Ovary (tissue), 9 donors: ENCODE results near the gene ZFPM1. TPM values are rescaled to one million over a fixed set of nuclear protein-coding genes. Genes with fewer than 3 reads are reported as not detected.

ENCODE experiments used
- DNase-seq, 5 donors: peaks; one replicate each; pipeline ENCODE4 v3.0.0-alpha.2; 2019 to 2020
- H3K27ac ChIP-seq, 2 donors: fragments of 200-600 bp; one replicate each; pipeline versions ENCODE4 v1.5.1 to v1.8.0; 2019 to 2022
- H3K27me3 ChIP-seq: fragments of 200-600 bp; one replicate; pipeline ENCODE4 v1.8.0; 2022
- H3K36me3 ChIP-seq: fragments of 200-600 bp; sonication (generic); one replicate; pipeline ENCODE4 v1.5.1; 2019
- H3K4me1 ChIP-seq: one replicate; pipeline ENCODE4 v1.8.1; 2013; ENCODE audit warnings: mild to moderate bottlenecking, moderate library complexity; ENCODE audit not compliant: insufficient read depth
- H3K4me3 ChIP-seq: fragments of 200-600 bp; sonication (generic); one replicate; pipeline ENCODE4 v1.5.1; 2017
- H3K9me3 ChIP-seq, 2 donors: fragments of 200-600 bp in 1 of 2; sonication (generic) in 1 of 2; one replicate each; pipeline versions ENCODE4 v1.5.1 to v1.8.1; 2013 to 2019; ENCODE audit warnings: mild to moderate bottlenecking in 1 of 2, moderate library complexity in 1 of 2
- CTCF ChIP-seq, 3 donors: fragments of 450-650 bp in 2 of 3; fragments of 200-600 bp in 1 of 3; IDR thresholded peaks; one replicate each; pipeline versions ENCODE4 v1.5.1 to v1.8.0; 2016 to 2022; ENCODE audit warnings: antibody characterized with exemption in 3 of 3, mild to moderate bottlenecking in 1 of 3
- EP300 ChIP-seq: sonication (generic); formaldehyde crosslinking; IDR thresholded peaks from one replicate; pipeline ENCODE4 v1.6.1; 2017; ENCODE audit warnings: antibody characterized with exemption
- POLR2A ChIP-seq: fragments of 450-650 bp; IDR thresholded peaks from one replicate; pipeline ENCODE4 v1.6.1; 2017; ENCODE audit warnings: antibody characterized with exemption, mild to moderate bottlenecking, moderate library complexity
- WGBS, 3 donors: extraction: QIAGEN DNeasy Blood & Tissue Kit in 1 of 3; methylation state at CpG; one replicate each; pipeline versions ENCODE4 v1.1.5 to v1.1.7; 2013 to 2017; 5-methylcytosine and 5-hydroxymethylcytosine counted together
- intact Hi-C, 4 donors: fragments of 100-400 bp; cut with DNase I; formaldehyde crosslinking; loops; one replicate each; pipeline versions ENCODE4 v1.11.0 to v1.15.1; 2022 to 2023
- polyA plus RNA-seq, 2 donors: library from polyadenylated mRNA; stranded (reverse); fragments of 200-250 nt in 1 of 2; fragments of 350-450 nt in 1 of 2; fragmentation: Illumina TruSeq in 1 of 2; extraction: RNeasy Lipid Tissue Mini Kit (QIAGEN cat#74804) in 1 of 2; gene quantifications; one replicate each; pipeline ENCODE4 v1.2.3, GENCODE V29; 2013 to 2014
- total RNA-seq, 7 donors: library from RNA; depleted of rRNA in 2 of 7; stranded (reverse); fragments of >200 nt in 2 of 7; fragmentation: NEBNext Ultra II Directional in 3 of 7; extraction: Animal tissue kit (Norgen Biotek cat#: 25700) in 3 of 7; gene quantifications; one replicate each; pipeline versions ENCODE4 v1.1.0 to v1.2.4, GENCODE V29; 2016 to 2023
- donor health status: DM: no; HTN: no; CAD: no; lungs with moderate emphysema.
- donor health status: DM: no; HTN: no; CAD: no.
- donor health status: Bipolar disorder and iron deficiency.
- donor health status: DM: yes; HTN: yes; CAD: no.
- donor health status: DM: no; HTN: no; CAD: no.
- donor health status: DM: yes; HTN: yes; CAD: no.

Gene ZFPM1
- total and polyA plus RNA-seq, 9 donors = 0.10 to 11.4 (median 3.5) TPM

- DNase-seq = peak; percentile 37 to 71 (median 64)
- no peaks in the 10 kb centered on the region for H3K9me3 ChIP-seq
- TF ChIP-seq POLR2A (no peak), CTCF (IDR thresholded peaks at IDR 0.05) (peak; percentile 41 to 72 (median 71)), EP300 (no peak)
- intact Hi-C loops = no loop called here
- H3K27ac ChIP-seq = no peak overlapping the region
- H3K4me1 ChIP-seq = no peaks in the 10 kb centered on the region
- no peaks in the 10 kb centered on the region for H3K36me3 ChIP-seq
- WGBS, 3 donors = 53 to 59% (median 57%) methylated on average over 47 to 55 of the region's 55 CpGs
- no peaks in the 10 kb centered on the region for H3K27me3 ChIP-seq
- no peak overlapping the region for H3K4me3 ChIP-seq
Measured at GRCh38 chr16:88437367-88437964, 15.6 kb upstream of the ZFPM1 start.

- intact Hi-C loops = no loop called here
- no peaks in the 10 kb centered on the region for H3K27me3 ChIP-seq
- H3K27ac ChIP-seq = no peak overlapping the region
- H3K4me1 ChIP-seq = no peaks in the 10 kb centered on the region
- DNase-seq = no peak
- no peak for TF ChIP-seq CTCF (IDR thresholded peaks at IDR 0.05)
- TF ChIP-seq POLR2A = no peak
- no peak for TF ChIP-seq EP300
- WGBS, 3 donors = 90 to 92% (median 91%) methylated on average over 32 of the region's 32 CpGs
- no peaks in the 10 kb centered on the region for H3K36me3 ChIP-seq
- H3K4me3 ChIP-seq = no peak overlapping the region
- no peaks in the 10 kb centered on the region for H3K9me3 ChIP-seq
Measured at GRCh38 chr16:88438084-88438870, 14.8 kb upstream of the ZFPM1 start.

- intact Hi-C loops = no loop called here
- WGBS, 3 donors = 86 to 88% (median 87%) methylated on average over 16 to 17 of the region's 17 CpGs
- H3K4me3 ChIP-seq = no peak overlapping the region
- no peaks in the 10 kb centered on the region for H3K9me3 ChIP-seq
- no peak for DNase-seq
- H3K36me3 ChIP-seq = no peaks in the 10 kb centered on the region
- H3K27me3 ChIP-seq = no peaks in the 10 kb centered on the region
- TF ChIP-seq EP300 (no peak), POLR2A (no peak), CTCF (IDR thresholded peaks at IDR 0.05) (no peak)
- no peaks in the 10 kb centered on the region for H3K4me1 ChIP-seq
- no peak overlapping the region for H3K27ac ChIP-seq
Measured at GRCh38 chr16:88439016-88439415, 14.1 kb upstream of the ZFPM1 start.

- no peak overlapping the region for H3K27ac ChIP-seq
- intact Hi-C loops = loop anchor here in 3 of 4 donors (5.0 to 10.0 kb wide), 3 partner anchors 88 to 125 kb away; no protein-coding TSS in a partner anchor
- DNase-seq = no peak
- no peak for TF ChIP-seq POLR2A
- TF ChIP-seq CTCF (IDR thresholded peaks at IDR 0.05) = no peak
- no peak for TF ChIP-seq EP300
- H3K4me1 ChIP-seq = no peaks in the 10 kb centered on the region
- WGBS, 3 donors = 72 to 83% (median 75%) methylated on average over 12 of the region's 12 CpGs
- no peaks in the 10 kb centered on the region for H3K36me3 ChIP-seq
- H3K9me3 ChIP-seq = no peaks in the 10 kb centered on the region
- no peak overlapping the region for H3K4me3 ChIP-seq
- H3K27me3 ChIP-seq = no peaks in the 10 kb centered on the region
Measured at GRCh38 chr16:88439706-88440105, 13.4 kb upstream of the ZFPM1 start.
